ENCODE measurements around the gene RBM19. TPM values are rescaled to one million over a fixed set of nuclear protein-coding genes. Genes with fewer than 3 reads are reported as not detected.

The RBM19 gene
- total RNA-seq, 2 donors from 2014 or later = 15.3 to 15.6 TPM

GRCh38 chr12:113829212-113829611, 136.9 kb downstream of the RBM19 start:
- DNase-seq (ENCODE audit: low spot score) = no peak
- no peaks in the 10 kb centered on the region for H3K27me3 ChIP-seq
- no peak for TF ChIP-seq CTCF (IDR thresholded peaks at IDR 0.05)
- H3K4me3 ChIP-seq = no peak overlapping the region
- H3K27ac ChIP-seq = no peak overlapping the region
- no peaks in the 10 kb centered on the region for H3K36me3 ChIP-seq
- no peaks in the 10 kb centered on the region for H3K4me1 ChIP-seq
- no peaks in the 10 kb centered on the region for H3K9me3 ChIP-seq

GRCh38 chr12:113827539-113828114, 138.5 kb downstream of the RBM19 start:
- no peaks in the 10 kb centered on the region for H3K27me3 ChIP-seq
- no peak for TF ChIP-seq CTCF (IDR thresholded peaks at IDR 0.05)
- H3K4me1 ChIP-seq = no peaks in the 10 kb centered on the region
- no peaks in the 10 kb centered on the region for H3K36me3 ChIP-seq
- H3K27ac ChIP-seq = no peak overlapping the region
- H3K4me3 ChIP-seq = no peak overlapping the region
- H3K9me3 ChIP-seq = no peaks in the 10 kb centered on the region
- DNase-seq (ENCODE audit: low spot score) = no peak

- no peaks in the 10 kb centered on the region for H3K27me3 ChIP-seq
- no peak for TF ChIP-seq CTCF (IDR thresholded peaks at IDR 0.05)
- H3K4me3 ChIP-seq = no peak overlapping the region
Measured at GRCh38 chr12:113826805-113827538, 139.2 kb downstream of the RBM19 start.

GRCh38 chr12:113825705-113826104, 140.4 kb downstream of the RBM19 start:
- Histone ChIP-seq H3K4me3 (no peak overlapping the region), H3K4me1 (no peaks in the 10 kb centered on the region), H3K9me3 (no peaks in the 10 kb centered on the region), H3K36me3 (no peaks in the 10 kb centered on the region), H3K27me3 (no peaks in the 10 kb centered on the region), H3K27ac (no peak overlapping the region)
- no peak for DNase-seq (ENCODE audit: low spot score)
- TF ChIP-seq CTCF (IDR thresholded peaks at IDR 0.05) = no peak

More at GRCh38 chr12:113826805-113827538, 139.2 kb downstream of the RBM19 start:
- no peak for DNase-seq (ENCODE audit: low spot score)
- no peak overlapping the region for H3K27ac ChIP-seq
- no peaks in the 10 kb centered on the region for H3K4me1 ChIP-seq
- H3K9me3 ChIP-seq = no peaks in the 10 kb centered on the region
- no peaks in the 10 kb centered on the region for H3K36me3 ChIP-seq

- TF ChIP-seq CTCF (IDR thresholded peaks at IDR 0.05) = no peak
- no peak overlapping the region for H3K4me3 ChIP-seq
- no peak for DNase-seq (ENCODE audit: low spot score)
- no peaks in the 10 kb centered on the region for H3K4me1 ChIP-seq
- H3K27ac ChIP-seq = no peak overlapping the region
- no peaks in the 10 kb centered on the region for H3K27me3 ChIP-seq
- no peaks in the 10 kb centered on the region for H3K36me3 ChIP-seq
- H3K9me3 ChIP-seq = no peaks in the 10 kb centered on the region
Measured at GRCh38 chr12:113823816-113824215, 142.3 kb downstream of the RBM19 start.

All from right atrium auricular region (tissue), 2 donors.